Left ventricle myocardium superior (tissue), 1 donor: ENCODE data around the gene DDN. TPM values are rescaled to one million over a fixed set of nuclear protein-coding genes. Genes with fewer than 3 reads are reported as not detected.

Experiments
- ATAC-seq: fragments of 200-7000 bp; cut with Tn5 transposase; one replicate; pipeline ENCODE4 v1.9.1; 2020; ENCODE audit warnings: mild to moderate bottlenecking, moderate library complexity
- DNase-seq: peaks from one replicate; pipeline ENCODE4 v3.0.0-alpha.2; 2020
- intact Hi-C: fragments of 100-400 bp; cut with micrococcal nuclease; formaldehyde crosslinking; loops from one replicate; pipeline ENCODE4 v1.11.0; 2022
- total RNA-seq: library from RNA; stranded (reverse); fragmentation: NEBNext Ultra II Directional; extraction: Animal tissue kit (Norgen Biotek cat#: 25700); gene quantifications from one replicate; pipeline ENCODE4 v1.2.1, GENCODE V29; 2021
- donor health status: DM: no; HTN: yes; CAD: no; lungs with severe emphysema.

The DDN gene
- total RNA-seq, 1 donor from 2014 or later: 0.77 TPM

DNA sequence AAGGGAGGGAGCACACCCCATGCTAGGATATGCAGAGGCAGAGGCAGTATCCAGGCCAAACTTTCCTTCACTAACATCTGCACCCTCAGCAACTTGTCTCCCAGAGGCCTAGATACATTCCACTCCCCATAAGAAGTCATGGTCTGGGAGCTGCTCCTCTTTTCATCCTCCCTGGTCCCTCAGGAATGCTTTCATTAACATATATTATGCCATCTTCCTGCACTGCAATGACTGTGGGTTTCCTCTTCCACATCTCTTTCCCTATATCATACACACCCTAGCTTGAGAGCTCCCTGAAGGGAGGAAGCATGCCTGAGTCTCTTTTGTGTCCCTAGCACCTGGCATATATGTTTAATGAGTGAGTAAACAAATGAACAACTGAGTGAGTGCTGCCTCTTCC lies 8.6 kb downstream of the DDN start:
- DNase-seq (no peak), ATAC-seq (no peak)
- intact Hi-C loops: no loop called here

DNA sequence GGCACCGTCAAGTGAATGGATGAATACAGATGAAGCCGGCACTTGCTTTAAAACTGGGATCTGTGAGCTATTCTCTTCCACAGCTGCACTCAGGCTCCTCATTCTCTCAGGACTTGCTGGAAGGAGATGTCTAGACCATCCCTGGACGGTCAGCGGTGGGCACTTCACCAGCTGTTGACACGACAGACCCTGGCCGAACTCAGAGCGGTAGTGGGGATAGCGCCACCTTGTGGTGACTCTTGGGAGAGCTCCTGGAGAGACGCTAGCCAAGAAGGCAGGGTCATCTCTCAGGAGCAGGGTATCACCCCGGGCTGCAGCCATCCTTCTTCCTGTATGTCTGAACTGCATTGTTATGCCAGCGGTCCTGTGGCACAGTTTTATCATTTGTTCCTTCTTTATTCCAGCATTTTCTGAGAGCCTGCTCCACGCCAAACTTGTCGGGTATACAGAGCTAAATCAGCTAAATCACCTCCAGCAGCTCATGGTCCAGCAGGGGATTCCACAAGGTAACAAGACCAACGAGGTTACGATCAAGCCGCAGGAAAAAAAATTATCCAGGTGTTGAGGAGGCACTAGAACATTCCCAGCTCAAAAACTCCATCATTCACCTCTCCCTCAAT lies 11.0 kb downstream of the DDN start:
- peak; percentile 57 for ATAC-seq
- DNase-seq: peak; percentile 77
- intact Hi-C loops: loop anchor here (10.0 kb wide), 1 partner anchor 53 kb away; no protein-coding TSS in a partner anchor

DNA sequence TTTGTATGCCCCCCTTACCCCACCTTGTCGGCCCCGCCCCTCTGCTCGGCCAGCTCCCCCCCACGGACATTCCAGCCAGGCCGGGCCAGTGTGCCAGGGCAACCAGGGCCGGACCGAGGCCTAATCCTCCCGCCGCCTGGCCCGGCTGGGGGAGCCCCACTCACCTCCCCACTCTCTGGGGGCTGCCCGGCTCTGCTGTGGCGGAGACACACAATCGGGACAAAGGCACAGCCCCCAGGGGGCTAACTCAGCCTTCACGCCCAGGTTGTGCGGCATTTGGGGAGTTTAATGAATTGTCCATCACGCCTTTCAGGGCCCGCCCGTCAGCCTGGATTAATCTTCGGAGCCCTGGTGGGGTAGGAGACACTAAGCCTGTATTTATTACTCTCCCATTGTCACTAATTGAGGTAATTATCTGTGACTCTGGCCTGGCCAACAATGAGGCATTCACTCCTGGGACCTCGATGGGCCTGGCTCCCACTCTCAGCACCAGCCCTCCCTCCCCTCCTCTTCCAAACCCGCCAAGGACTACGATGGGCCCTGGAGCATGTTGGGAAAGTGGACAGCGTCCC lies 12.4 kb downstream of the DDN start:
- ATAC-seq (no peak), DNase-seq (no peak)
- intact Hi-C loops: loop anchor here (10.0 kb wide), 1 partner anchor 52 kb away; no protein-coding TSS in a partner anchor

DNA sequence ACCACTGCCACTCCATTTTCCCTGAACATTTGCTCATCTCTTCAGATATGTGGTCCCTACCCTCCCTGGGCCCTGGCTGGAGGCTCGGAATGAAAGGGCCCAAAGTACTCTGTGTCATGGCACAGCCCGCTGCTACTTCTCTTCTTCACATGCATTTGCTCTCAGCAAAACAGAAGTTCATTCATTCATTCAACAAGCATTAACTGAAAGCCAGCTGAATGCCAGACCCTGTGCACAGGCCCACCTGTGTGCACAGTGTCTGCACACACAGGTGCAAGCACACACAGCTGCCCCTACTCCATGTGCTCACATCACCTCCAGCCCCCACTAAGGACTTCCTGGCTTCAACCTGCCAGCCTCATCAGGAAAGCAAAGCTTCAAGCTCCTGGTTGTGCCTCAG lies 13.3 kb downstream of the DDN start:
- intact Hi-C loops: loop anchor here (10.0 kb wide), 1 partner anchor 51 kb away; no protein-coding TSS in a partner anchor
- ATAC-seq (no peak), DNase-seq (no peak)

DNA sequence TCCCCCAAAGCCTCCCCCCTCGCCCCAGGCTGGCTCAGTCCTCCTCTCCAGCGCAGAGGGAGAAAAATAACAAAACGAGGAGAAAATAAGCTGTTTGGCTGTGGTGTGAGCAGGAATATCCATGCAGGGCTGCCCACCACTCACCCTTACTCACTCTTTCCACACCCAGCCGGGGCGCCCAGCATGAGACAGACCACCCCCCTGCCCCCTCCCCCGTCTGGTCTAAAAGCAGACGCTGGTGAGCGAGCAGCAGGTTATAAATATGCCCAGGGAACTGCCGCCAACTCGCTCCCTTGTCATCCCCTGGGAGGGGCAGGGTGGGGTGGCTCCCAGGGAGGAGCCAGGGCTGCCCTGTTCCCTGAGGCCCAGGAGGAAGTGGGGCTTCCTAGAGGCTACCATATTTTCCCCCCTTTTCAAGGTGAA lies 13.7 kb downstream of the DDN start:
- ATAC-seq (peak; percentile 93), DNase-seq (peak; percentile 79)
- intact Hi-C loops: loop anchor here (10.0 kb wide), 1 partner anchor 51 kb away; no protein-coding TSS in a partner anchor

DNA sequence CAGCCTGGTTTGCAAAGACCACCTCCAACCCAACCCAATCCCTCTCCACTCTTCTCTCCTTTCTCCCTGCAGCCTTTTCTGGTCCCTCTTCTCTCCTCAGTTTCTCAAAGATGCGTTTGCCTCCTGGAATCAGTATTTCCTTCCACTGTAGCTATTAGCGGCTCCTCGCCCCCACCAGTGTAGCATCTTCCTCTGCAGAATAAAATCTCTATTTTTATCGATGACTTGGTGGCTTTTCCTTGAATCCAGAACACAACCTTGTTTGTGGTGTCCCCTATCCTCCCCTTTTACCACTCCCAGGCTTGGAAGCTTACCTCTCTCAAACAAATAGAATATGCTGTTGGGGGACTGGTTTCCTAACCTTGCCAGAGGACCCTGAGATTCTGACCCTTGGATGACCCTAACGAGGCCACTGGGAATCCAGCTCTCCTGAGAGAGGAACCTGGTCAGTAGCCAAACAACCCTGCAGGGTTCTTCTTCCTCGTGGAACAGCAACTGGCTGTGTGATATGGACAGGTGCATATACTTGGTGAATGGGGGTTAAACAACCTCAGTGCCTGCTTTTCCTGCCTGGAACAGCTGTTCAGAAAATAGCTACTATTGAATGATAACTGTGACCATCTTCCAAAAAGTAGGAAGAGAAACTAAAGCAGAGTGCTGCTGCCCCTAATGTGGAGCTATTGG lies 16.6 kb downstream of the DDN start:
- intact Hi-C loops: loop anchor here (10.0 kb wide), 1 partner anchor 48 kb away; no protein-coding TSS in a partner anchor
- ATAC-seq: no peak
- no peak for DNase-seq

DNA sequence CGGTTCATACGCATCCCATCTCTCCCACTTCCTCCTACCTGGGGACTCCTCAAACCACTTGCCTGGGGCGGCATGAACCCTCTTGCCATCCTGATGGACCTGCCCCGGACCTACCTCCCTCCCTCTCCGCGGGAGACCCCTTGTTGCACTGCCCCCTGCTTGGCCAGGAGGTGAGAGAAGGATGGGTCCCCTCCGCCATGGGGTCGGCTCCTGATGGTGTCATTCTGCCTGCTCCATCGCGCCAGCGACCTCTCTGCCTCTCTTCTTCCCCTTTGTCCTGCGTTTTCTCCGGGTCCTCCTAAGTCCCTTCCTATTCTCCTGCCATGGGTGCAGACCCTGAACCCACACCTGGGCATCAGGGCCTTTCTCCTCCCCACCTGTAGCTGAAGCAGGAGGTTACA lies 17.4 kb downstream of the DDN start:
- intact Hi-C loops: loop anchor here (10.0 kb wide), 1 partner anchor 47 kb away; no protein-coding TSS in a partner anchor
- no peak for ATAC-seq
- DNase-seq: no peak

DNA sequence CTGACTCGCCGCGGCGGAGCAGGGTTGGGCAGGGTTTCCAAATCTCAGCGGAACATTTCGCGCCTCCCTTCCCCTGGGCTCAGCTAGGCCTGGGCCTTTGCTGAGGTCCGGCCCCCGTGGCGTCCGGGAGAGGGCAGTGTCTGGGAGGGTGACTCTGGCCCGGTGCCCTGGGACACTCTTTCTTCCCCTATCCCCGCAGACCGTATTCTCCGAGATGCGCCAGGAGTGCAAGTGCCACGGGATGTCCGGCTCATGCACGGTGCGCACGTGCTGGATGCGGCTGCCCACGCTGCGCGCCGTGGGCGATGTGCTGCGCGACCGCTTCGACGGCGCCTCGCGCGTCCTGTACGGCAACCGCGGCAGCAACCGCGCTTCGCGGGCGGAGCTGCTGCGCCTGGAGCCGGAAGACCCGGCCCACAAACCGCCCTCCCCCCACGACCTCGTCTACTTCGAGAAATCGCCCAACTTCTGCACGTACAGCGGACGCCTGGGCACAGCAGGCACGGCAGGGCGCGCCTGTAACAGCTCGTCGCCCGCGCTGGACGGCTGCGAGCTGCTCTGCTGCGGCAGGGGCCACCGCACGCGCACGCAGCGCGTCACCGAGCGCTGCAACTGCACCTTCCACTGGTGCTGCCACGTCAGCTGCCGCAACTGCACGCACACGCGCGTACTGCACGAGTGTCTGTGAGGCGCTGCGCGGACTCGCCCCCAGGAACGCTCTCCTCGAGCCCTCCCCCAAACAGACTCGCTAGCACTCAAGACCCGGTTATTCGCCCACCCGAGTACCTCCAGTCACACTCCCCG lies 18.0 kb downstream of the DDN start:
- intact Hi-C loops: loop anchor here (10.0 kb wide), 1 partner anchor 46 kb away; no protein-coding TSS in a partner anchor
- ATAC-seq (peak; percentile 24), DNase-seq (peak; percentile 55)

DNA sequence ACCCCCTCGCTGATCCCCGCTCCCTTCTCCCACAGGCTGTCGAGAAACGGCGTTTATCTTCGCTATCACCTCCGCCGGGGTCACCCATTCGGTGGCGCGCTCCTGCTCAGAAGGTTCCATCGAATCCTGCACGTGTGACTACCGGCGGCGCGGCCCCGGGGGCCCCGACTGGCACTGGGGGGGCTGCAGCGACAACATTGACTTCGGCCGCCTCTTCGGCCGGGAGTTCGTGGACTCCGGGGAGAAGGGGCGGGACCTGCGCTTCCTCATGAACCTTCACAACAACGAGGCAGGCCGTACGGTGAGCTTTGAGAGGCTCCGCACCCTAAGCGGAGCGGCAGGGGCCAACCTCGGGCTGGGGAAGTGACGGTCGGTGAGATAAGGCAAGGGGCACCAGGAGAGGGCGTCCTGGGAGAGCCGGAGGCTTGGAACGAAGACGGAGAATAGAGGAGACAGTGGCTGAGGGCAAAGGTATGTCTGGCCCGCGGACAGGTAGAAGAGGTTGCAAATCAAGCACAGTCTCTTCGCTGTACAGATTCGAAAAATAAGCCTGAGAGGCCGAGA lies 18.7 kb downstream of the DDN start:
- ATAC-seq (peak; percentile 4), DNase-seq (no peak)
- intact Hi-C loops: loop anchor here (10.0 kb wide), 1 partner anchor 46 kb away; no protein-coding TSS in a partner anchor

DNA sequence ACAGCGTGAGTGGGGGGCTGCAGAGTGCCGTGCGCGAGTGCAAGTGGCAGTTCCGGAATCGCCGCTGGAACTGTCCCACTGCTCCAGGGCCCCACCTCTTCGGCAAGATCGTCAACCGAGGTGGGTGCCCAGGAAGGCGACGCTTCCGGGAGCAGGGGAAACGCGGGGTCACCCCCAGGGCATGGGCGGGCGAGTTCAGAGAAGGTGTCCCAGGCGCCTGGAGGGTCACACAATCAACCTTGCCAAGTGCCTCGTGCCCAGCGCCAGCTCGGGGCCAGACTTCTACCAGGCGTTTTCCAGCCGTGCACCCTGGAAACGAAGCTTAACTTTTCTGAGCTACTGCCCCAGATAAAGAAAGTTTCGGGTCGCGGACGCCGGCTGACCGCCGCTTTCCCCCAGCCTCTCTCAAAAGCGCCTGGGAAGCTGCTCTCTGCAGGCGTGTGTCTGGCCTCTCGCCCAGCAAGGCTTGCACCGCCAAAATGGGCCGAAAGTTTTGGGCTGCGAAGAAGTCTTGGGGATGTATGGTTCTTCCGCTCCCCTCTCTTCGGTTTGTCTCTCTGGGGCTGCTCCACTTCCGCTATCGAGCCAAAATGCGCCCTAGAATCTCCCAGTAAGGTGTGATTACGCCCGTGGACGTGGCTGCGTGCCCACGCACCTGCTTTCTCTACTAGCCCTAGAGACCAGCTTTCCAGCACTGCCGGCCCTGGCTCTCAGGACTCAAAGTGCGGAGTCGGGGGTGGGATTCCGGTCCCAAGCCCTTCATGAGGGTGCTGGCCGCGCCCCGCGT lies 19.4 kb downstream of the DDN start:
- ATAC-seq: peak; percentile 17
- DNase-seq: peak; percentile 50
- intact Hi-C loops: loop anchor here (10.0 kb wide), 1 partner anchor 45 kb away; no protein-coding TSS in a partner anchor

DNA sequence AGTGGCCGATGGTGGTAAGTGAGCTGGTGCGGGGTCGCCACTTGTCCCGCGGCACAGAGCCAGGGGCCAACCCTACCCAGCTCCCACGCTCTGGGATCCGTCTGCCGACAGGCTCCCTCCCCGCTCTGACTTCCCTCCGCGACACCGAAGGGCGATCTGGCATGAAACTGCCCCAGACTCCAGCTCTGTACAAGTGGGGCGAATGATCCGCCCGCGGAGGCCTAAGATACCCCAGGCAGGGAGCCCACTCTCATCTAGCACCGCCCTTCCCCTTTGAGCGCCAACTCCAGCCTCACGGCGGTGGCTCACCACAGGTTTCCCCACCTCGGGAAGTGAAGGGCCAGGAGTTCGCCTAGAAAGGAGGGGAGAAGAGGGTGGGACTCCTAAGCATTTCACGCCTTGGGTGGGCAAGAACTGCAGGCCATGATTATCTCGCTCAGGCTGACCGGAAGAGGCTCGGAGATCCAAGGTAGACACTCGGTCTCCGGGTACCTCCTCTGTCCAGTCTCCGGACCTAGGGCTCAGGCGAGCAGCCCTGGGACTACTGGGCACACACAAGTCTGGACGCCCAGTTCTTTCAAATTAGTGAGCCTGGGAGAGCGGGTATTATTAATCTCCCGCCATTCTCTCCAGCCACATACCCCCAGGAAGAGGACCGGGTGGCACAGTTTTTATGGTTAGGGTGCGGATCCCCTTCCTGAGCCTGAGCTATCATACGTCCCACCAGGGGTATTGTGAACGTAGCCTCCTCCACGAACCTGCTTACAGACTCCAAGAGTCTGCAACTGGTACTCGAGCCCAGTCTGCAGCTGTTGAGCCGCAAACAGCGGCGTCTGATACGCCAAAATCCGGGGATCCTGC lies 20.2 kb downstream of the DDN start:
- intact Hi-C loops: no loop called here
- no peak for ATAC-seq

DNA sequence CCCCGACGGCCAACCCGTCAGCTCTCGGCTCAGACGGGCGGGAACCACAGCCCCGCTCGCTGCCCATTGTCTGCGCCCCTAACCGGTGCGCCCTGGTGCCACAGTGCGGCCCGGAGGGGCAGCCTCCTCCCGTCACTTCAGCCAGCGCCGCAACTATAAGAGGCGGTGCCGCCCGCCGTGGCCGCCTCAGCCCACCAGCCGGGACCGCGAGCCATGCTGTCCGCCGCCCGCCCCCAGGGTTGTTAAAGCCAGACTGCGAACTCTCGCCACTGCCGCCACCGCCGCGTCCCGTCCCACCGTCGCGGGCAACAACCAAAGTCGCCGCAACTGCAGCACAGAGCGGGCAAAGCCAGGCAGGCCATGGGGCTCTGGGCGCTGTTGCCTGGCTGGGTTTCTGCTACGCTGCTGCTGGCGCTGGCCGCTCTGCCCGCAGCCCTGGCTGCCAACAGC lies 20.9 kb downstream of the DDN start, which contains the start of gene WNT1:
Gene WNT1, plus strand, starts transcription at position 32 of the 450 bp plus-strand sequence. Its CDS starts 329 bp downstream, at position 361.
- DNase-seq (no peak), ATAC-seq (peak; percentile 25)

More for the DNA sequence above, 20.2 kb downstream of the DDN start:
- DNase-seq: no peak

DNA sequence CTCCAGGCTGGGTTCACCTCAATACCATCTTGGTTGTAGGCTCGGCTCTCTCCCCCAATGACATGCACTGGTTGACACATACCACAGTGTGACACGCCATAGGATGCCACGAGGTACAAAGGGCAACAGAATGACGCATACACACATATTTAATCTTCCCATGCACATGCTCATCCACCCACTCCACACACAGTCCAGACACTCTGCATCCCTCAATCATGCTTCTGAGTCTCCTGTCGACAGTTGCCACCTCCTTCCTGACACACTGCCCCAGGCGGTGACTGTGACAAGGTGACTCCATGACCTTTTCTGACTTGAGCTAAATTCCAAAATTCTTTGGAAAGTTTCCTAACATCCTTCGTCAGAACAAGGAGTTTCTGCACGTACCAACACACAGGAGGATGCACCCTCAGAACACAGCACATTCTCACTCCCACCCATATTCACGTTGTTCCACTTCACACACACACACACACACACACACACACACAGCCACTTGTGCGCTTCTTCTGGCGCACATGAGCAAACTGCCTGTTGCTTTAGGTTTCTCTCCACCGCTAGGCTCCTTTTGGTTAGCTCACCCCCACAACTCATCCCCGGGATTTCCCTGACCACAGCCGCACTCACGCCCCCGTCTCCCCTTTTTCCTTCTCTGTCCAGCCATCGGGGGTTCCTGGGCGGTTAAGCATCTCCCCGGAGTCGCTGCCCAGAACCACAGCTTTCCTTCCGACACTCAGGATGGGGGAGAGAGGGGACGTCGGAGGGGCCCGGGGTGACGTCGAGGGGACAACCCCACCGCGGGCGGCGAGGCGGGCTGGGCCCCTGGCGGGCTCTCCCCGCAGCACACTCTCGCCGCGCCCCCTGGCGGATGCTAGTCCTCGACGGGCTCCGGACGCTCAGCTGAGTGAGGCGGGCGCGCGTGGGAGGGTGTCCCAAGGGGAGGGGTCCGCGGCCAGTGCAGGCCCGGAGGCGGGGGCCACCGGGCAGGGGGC lies 21.6 kb downstream of the DDN start:
- DNase-seq (peak; percentile 81), ATAC-seq (peak; percentile 34)

More for the DNA sequence above, 20.9 kb downstream of the DDN start, which contains the start of gene WNT1:
- intact Hi-C loops: no loop called here

DNA sequence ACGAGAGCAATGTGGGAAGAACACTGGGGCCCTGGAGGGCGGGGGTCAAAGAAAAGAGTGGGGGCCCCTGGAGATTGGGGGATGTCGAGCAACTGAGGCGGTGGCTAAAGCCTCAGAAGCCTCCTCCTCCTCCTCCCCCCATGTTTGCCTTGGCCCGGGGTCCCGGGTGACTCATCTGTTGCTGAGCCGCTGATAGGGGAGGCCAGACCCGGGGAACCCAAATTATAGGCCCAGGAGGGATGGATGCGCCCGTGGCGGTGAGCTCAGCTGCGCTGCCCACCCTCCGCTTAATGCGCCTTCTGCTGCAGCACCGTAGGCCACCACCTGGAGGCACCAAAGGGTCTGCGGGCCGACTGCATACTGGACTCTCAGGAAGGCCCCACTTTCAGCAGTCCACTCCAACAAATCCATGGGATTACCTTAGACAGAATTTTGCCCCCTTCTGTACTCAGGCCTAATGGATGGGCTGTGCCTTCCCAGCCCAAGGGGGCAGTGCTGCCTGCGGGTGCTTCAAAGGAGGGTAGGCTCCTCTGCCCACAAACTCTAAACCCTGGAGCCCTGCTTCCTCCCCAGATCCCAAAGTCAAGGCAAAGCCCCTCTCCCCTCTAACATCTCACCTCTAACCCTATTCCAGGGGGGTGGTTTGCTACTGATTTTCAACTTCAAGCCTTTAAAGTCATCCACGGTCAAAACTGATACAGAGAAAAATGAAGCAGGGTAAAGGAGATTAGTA lies 25.1 kb downstream of the DDN start:
- ATAC-seq (peak; percentile 61), DNase-seq (peak; percentile 71)
- intact Hi-C loops: no loop called here

More for the DNA sequence above, 21.6 kb downstream of the DDN start:
- intact Hi-C loops: no loop called here

DNA sequence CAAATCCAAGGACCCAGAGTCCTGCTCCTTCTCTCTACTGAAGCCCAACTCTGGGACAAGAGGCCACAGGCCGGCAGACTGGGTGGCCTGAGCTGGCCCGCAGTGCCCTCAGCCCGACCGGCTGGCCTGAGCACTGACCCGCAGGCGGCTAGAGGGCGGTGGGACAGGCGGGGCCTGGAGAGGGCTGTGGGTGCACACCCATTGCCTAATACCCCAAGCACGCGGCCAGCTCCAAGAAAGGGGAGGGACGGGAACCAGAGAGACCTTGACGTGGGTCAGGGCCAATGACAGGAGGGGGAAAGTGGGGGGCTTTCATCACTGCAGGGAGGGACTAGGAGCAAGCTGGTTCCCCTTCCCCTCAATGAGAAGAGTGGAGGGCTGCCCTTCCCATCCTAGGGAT lies 25.6 kb downstream of the DDN start:
- peak; percentile 73 for DNase-seq
- ATAC-seq: peak; percentile 76
- intact Hi-C loops: no loop called here
